Activated naive CD4-positive, alpha-beta T cell treated with anti-CD3 and anti-CD28 coated beads, Interleukin-2, amount 50 U/mL, for 16 hours (primary cell): ENCODE results near the gene FAU.
"Not testable (repeated sequence)": the region's sequence is repeated elsewhere in the genome, so short reads cannot be mapped to it uniquely, and the experiment has no call there.

ENCODE experiments used
- DNase-seq: peaks from one replicate; pipeline ENCODE4 v3.0.0-alpha.2; 2020

Gene FAU

GRCh38 chr11:65121865-65122696 is at the start of gene FAU, which contains the start of gene MRPL49:
TSS of gene FAU (minus strand) at chr11:65122134. CDS start at chr11:65121813, 321 bp downstream.
TSS of gene MRPL49 (plus strand) at chr11:65122321. CDS start at chr11:65122347, 26 bp downstream.
- DNase-seq: peak; percentile 100

- DNase-seq: no peak
These were observed 48.2 kb upstream of the FAU start, which contains the start of gene SPDYC for GRCh38 chr11:65170058-65170534. TSS of gene SPDYC (plus strand) at chr11:65170233. CDS start at chr11:65171358, 1,125 bp downstream.

- DNase-seq: no peak
These were observed 47.3 kb upstream of the FAU start for GRCh38 chr11:65169164-65169641.

- DNase-seq: no peak
These were observed 45.7 kb upstream of the FAU start for GRCh38 chr11:65167656-65168055.

GRCh38 chr11:65166893-65167292 is 45.0 kb upstream of the FAU start:
- DNase-seq: no peak

GRCh38 chr11:65165410-65166317 is 43.7 kb upstream of the FAU start:
- DNase-seq: no peak

- DNase-seq: no peak
These were observed 41.8 kb upstream of the FAU start for GRCh38 chr11:65163684-65164083.

GRCh38 chr11:65160643-65161042 is 38.7 kb upstream of the FAU start:
- DNase-seq: no peak

GRCh38 chr11:65159012-65159411 is 37.1 kb upstream of the FAU start:
- DNase-seq: no peak

GRCh38 chr11:65157336-65157735 is 35.4 kb upstream of the FAU start:
- no peak for DNase-seq

GRCh38 chr11:65156926-65157325 is 35.0 kb upstream of the FAU start:
- no peak for DNase-seq

GRCh38 chr11:65156256-65156655 is 34.3 kb upstream of the FAU start:
- no peak for DNase-seq

GRCh38 chr11:65152122-65152521 is 30.2 kb upstream of the FAU start:
- no peak for DNase-seq

- DNase-seq: no peak
These were observed 29.5 kb upstream of the FAU start for GRCh38 chr11:65151331-65151899.

GRCh38 chr11:65150509-65151299 is 28.8 kb upstream of the FAU start:
- no peak for DNase-seq

GRCh38 chr11:65150131-65150508 is 28.2 kb upstream of the FAU start:
- not testable (repeated sequence) for DNase-seq

GRCh38 chr11:65148657-65149056 is 26.7 kb upstream of the FAU start:
- DNase-seq: no peak

- DNase-seq: no peak
These were observed 25.6 kb upstream of the FAU start for GRCh38 chr11:65147352-65148075.

- no peak for DNase-seq
These were observed 20.1 kb upstream of the FAU start for GRCh38 chr11:65141896-65142494.

GRCh38 chr11:65136515-65137096 is 14.7 kb upstream of the FAU start:
- DNase-seq: no peak
